Left lung (tissue), 10 donors: Measurements from ENCODE around the gene ASIP. TPM values are rescaled to one million over a fixed set of nuclear protein-coding genes. Genes with fewer than 3 reads are reported as not detected.

Experiments
- ATAC-seq: fragments of 200-7000 bp; cut with Tn5 transposase; one replicate; pipeline ENCODE4 v1.9.1; 2020; ENCODE audit warnings: moderate library complexity
- DNase-seq, 4 donors: peaks; one replicate each; pipeline ENCODE4 v3.0.0-alpha.2; 2013 to 2020
- H3K27ac ChIP-seq, 2 donors: fragments of 200-600 bp; sonication (generic) in 1 of 2; one replicate each; pipeline versions ENCODE4 v1.5.0 to v1.8.0; 2020 to 2021
- H3K27me3 ChIP-seq, 2 donors: fragments of 200-600 bp; sonication (generic) in 1 of 2; one replicate each; pipeline versions ENCODE4 v1.5.0 to v1.8.0; 2020 to 2021
- H3K36me3 ChIP-seq, 2 donors: fragments of 200-600 bp; sonication (generic) in 1 of 2; one replicate each; pipeline versions ENCODE4 v1.5.0 to v1.8.0; 2020 to 2021
- H3K4me1 ChIP-seq, 2 donors: fragments of 200-600 bp; one replicate each; pipeline ENCODE4 v1.8.0; 2021
- H3K4me3 ChIP-seq, 2 donors: fragments of 200-600 bp; sonication (generic) in 1 of 2; one replicate each; pipeline versions ENCODE4 v1.5.0 to v1.8.0; 2020 to 2021; ENCODE audit warnings: mild to moderate bottlenecking in 1 of 2
- H3K9me3 ChIP-seq, 2 donors: fragments of 200-600 bp; sonication (generic) in 1 of 2; one replicate each; pipeline versions ENCODE4 v1.5.0 to v1.8.0; 2020 to 2021
- CTCF ChIP-seq, 2 donors: fragments of 200-600 bp; sonication (generic) in 1 of 2; IDR thresholded peaks; one replicate each; pipeline versions ENCODE4 v1.5.0 to v1.8.0; 2021; ENCODE audit warnings: antibody characterized with exemption in 2 of 2
- intact Hi-C, 2 donors: fragments of 100-400 bp; cut with DNase I; formaldehyde crosslinking; loops; one replicate each; pipeline versions ENCODE4 v1.11.2 to v1.14.2; 2022
- polyA plus RNA-seq, 6 donors: library from polyadenylated mRNA; unstranded; fragments of 120-200 nt; gene quantifications; one replicate each; pipeline ENCODE4 v1.2.1, GENCODE V29; 2013; ENCODE audit not compliant: insufficient read length in 6 of 6
- total RNA-seq, 2 donors: library from RNA; stranded (reverse); fragmentation: NEBNext Ultra II Directional; extraction: Animal tissue kit (Norgen Biotek cat#: 25700); gene quantifications; one replicate each; pipeline ENCODE4 v1.2.1, GENCODE V29; 2021
- donor health status: DM: no; HTN: yes; CAD: no.
- donor health status: DM: no; HTN: no; CAD: no.

ASIP gene
- total and polyA plus RNA-seq, 8 donors: 0.29 to 0.79 (median 0.36) TPM; not detected in 4

GRCh38 chr20:34309691-34310090 is 68.5 kb downstream of the ASIP start:
- ATAC-seq (no peak), DNase-seq (no peak)
- no peak for TF ChIP-seq CTCF (IDR thresholded peaks at IDR 0.05)
- Histone ChIP-seq H3K36me3 (no peaks in the 10 kb centered on the region), H3K27me3 (peaks cover 5 to 20% of the 10 kb centered on the region in 2 donors), H3K4me3 (no peak overlapping the region), H3K27ac (no peak overlapping the region), H3K9me3 (no peaks in the 10 kb centered on the region), H3K4me1 (peaks cover 6 to 33% of the 10 kb centered on the region in 2 donors)
- intact Hi-C loops: loop anchor here in 1 of 2 donors (10.0 kb wide), 1 partner anchor 165 kb away; no protein-coding TSS in a partner anchor

- Histone ChIP-seq H3K4me1 (peaks cover 6 to 30% of the 10 kb centered on the region in 2 donors), H3K4me3 (no peak overlapping the region), H3K9me3 (no peaks in the 10 kb centered on the region), H3K27me3 (peaks cover 5 to 20% of the 10 kb centered on the region in 2 donors), H3K27ac (no peak overlapping the region), H3K36me3 (no peaks in the 10 kb centered on the region)
- no peak for TF ChIP-seq CTCF (IDR thresholded peaks at IDR 0.05)
- ATAC-seq (no peak), DNase-seq (no peak)
- intact Hi-C loops: loop anchor here in 1 of 2 donors (10.0 kb wide), 1 partner anchor 164 kb away; no protein-coding TSS in a partner anchor
Observed at GRCh38 chr20:34310481-34311117, 69.4 kb downstream of the ASIP start.

- Histone ChIP-seq H3K4me1 (peaks cover 6 to 24% of the 10 kb centered on the region in 2 donors), H3K9me3 (no peaks in the 10 kb centered on the region), H3K27ac (no peak overlapping the region), H3K27me3 (peaks cover 5 to 20% of the 10 kb centered on the region in 2 donors), H3K4me3 (no peak overlapping the region), H3K36me3 (no peaks in the 10 kb centered on the region)
- ATAC-seq: peak; percentile 2
- DNase-seq: no peak
- intact Hi-C loops: loop anchor here in 1 of 2 donors (10.0 kb wide), 1 partner anchor 163 kb away; no protein-coding TSS in a partner anchor
- no peak for TF ChIP-seq CTCF (IDR thresholded peaks at IDR 0.05)
Observed at GRCh38 chr20:34311118-34312023, 70.1 kb downstream of the ASIP start.

GRCh38 chr20:34312024-34312460 is 70.8 kb downstream of the ASIP start:
- TF ChIP-seq CTCF (IDR thresholded peaks at IDR 0.05): no peak
- ATAC-seq (peak; percentile 7), DNase-seq (no peak)
- H3K27me3 ChIP-seq: peaks cover 5 to 20% of the 10 kb centered on the region in 2 donors
- intact Hi-C loops: loop anchor here in 1 of 2 donors (10.0 kb wide), 1 partner anchor 163 kb away; no protein-coding TSS in a partner anchor
- H3K27ac ChIP-seq: no peak overlapping the region
- H3K36me3 ChIP-seq: no peaks in the 10 kb centered on the region
- no peak overlapping the region for H3K4me3 ChIP-seq
- peaks cover 6 to 21% of the 10 kb centered on the region in 2 donors for H3K4me1 ChIP-seq
- no peaks in the 10 kb centered on the region for H3K9me3 ChIP-seq
